HG02759 (cell line): Measurements from ENCODE around the gene HOXD9.

Source experiments
- ATAC-seq: cut with Tn5 transposase; IDR thresholded peaks from one replicate; pipeline ENCODE4 v1.9.1; 2021; ENCODE audit warnings: mild to moderate bottlenecking, moderate library complexity; ENCODE audit not compliant: unreplicated experiment

The HOXD9 gene

GRCh38 chr2:176085861-176086771 is 36.4 kb upstream of the HOXD9 start:
- ATAC-seq, result no peak

- no peak for ATAC-seq
Observed at GRCh38 chr2:176087330-176088047, 35.0 kb upstream of the HOXD9 start.

GRCh38 chr2:176088048-176088936 is 34.2 kb upstream of the HOXD9 start:
- no peak for ATAC-seq

- no peak for ATAC-seq
Observed at GRCh38 chr2:176088937-176089842, 33.3 kb upstream of the HOXD9 start.

- ATAC-seq, result no peak
Observed at GRCh38 chr2:176089843-176090395, 32.6 kb upstream of the HOXD9 start.

GRCh38 chr2:176090862-176091261 is 31.7 kb upstream of the HOXD9 start:
- no peak for ATAC-seq

- ATAC-seq, result no peak
Observed at GRCh38 chr2:176091329-176092258, 30.9 kb upstream of the HOXD9 start.

GRCh38 chr2:176092270-176093144 is 30.0 kb upstream of the HOXD9 start, which contains the start of gene HOXD13:
HOXD13 (plus strand) TSS chr2:176092721; CDS start chr2:176092891, 170 bp downstream.
- ATAC-seq, result no peak

GRCh38 chr2:176093145-176093897 is 29.2 kb upstream of the HOXD9 start:
- no peak for ATAC-seq

GRCh38 chr2:176093898-176094249 is 28.6 kb upstream of the HOXD9 start:
- ATAC-seq, result no peak

- no peak for ATAC-seq
Observed at GRCh38 chr2:176094349-176094748, 28.2 kb upstream of the HOXD9 start.

- ATAC-seq, result no peak
Observed at GRCh38 chr2:176095421-176095820, 27.1 kb upstream of the HOXD9 start.

GRCh38 chr2:176096243-176096985 is 26.1 kb upstream of the HOXD9 start:
- no peak for ATAC-seq

GRCh38 chr2:176096986-176097819 is 25.3 kb upstream of the HOXD9 start:
- ATAC-seq, result peak; percentile 91

GRCh38 chr2:176097820-176098365 is 24.6 kb upstream of the HOXD9 start:
- no peak for ATAC-seq
